Activated T-cell treated with anti-CD3 and anti-CD28 coated beads, Interleukin-2, amount 50 U/mL, for 72 hours (primary cell): ENCODE data around the gene KCNA10. TPM values are rescaled to one million over a fixed set of nuclear protein-coding genes. Genes with fewer than 3 reads are reported as not detected.

Experiments used
- ATAC-seq, 2 donors: fragments of 150-1000 bp; cut with Tn5 transposase; replicated peaks in 1 of 2; 2 replicates each; pipeline ENCODE4 v1.10.0; 2021; ENCODE audit warnings: moderate library complexity in 2 of 2, mild to moderate bottlenecking in 1 of 2
- DNase-seq, 2 donors: peaks; one replicate each; pipeline ENCODE4 v3.0.0; 2021 to 2022; ENCODE audit warnings: mixed read lengths in 1 of 2
- H3K27ac Mint-ChIP-seq: one replicate; pipeline ENCODE4 v1.8.0; 2022; ENCODE audit warnings: mild to moderate bottlenecking, moderate library complexity, mixed read lengths
- H3K27me3 Mint-ChIP-seq: one replicate; pipeline ENCODE4 v1.8.0; 2022; ENCODE audit warnings: low read depth, mixed read lengths
- H3K36me3 Mint-ChIP-seq, 2 donors: one replicate each; pipeline ENCODE4 v1.8.0; 2022; ENCODE audit warnings: mixed read lengths in 2 of 2, mild to moderate bottlenecking in 1 of 2; ENCODE audit not compliant: insufficient read depth in 2 of 2
- H3K4me1 Mint-ChIP-seq: one replicate; pipeline ENCODE4 v1.8.0; 2022; ENCODE audit warnings: low read depth, mixed read lengths
- H3K4me3 Mint-ChIP-seq, 2 donors: one replicate each; pipeline ENCODE4 v1.8.0; 2022; ENCODE audit warnings: mild to moderate bottlenecking in 2 of 2, mixed read lengths in 2 of 2, moderate library complexity in 2 of 2
- H3K9me3 Mint-ChIP-seq, 2 donors: one replicate each; pipeline ENCODE4 v1.8.0; 2022; ENCODE audit warnings: mixed read lengths in 2 of 2
- total RNA-seq, 2 donors: library from RNA; stranded (reverse); gene quantifications; one replicate each; pipeline ENCODE4 v1.2.3, GENCODE V29; 2022

Gene KCNA10
- total RNA-seq, 2 donors from 2014 or later: not detected

- Mint-ChIP-seq H3K4me1 (peaks cover 16% of the 10 kb centered on the region), H3K36me3 (no peaks in the 10 kb centered on the region), H3K27ac (peak overlapping the region; percentile 21), H3K4me3 (no peak overlapping the region), H3K27me3 (peaks cover 18% of the 10 kb centered on the region), H3K9me3 (no peaks in the 10 kb centered on the region)
- DNase-seq (no peak), ATAC-seq (peak; percentile 95)
These were observed 41.9 kb downstream of the KCNA10 start for GRCh38 chr1:110477041-110477440.

GRCh38 chr1:110476028-110476765, 42.8 kb downstream of the KCNA10 start:
- peaks cover 16% of the 10 kb centered on the region for H3K4me1 Mint-ChIP-seq
- peaks cover 18% of the 10 kb centered on the region for H3K27me3 Mint-ChIP-seq
- DNase-seq (no peak), ATAC-seq (no peak)
- H3K36me3 Mint-ChIP-seq: no peaks in the 10 kb centered on the region
- no peak overlapping the region for H3K4me3 Mint-ChIP-seq
- peak overlapping the region; percentile 21 for H3K27ac Mint-ChIP-seq
- no peaks in the 10 kb centered on the region for H3K9me3 Mint-ChIP-seq

- H3K36me3 Mint-ChIP-seq: no peaks in the 10 kb centered on the region
- no peak for ATAC-seq
These were observed 43.5 kb downstream of the KCNA10 start for GRCh38 chr1:110475362-110476027.

DNA sequence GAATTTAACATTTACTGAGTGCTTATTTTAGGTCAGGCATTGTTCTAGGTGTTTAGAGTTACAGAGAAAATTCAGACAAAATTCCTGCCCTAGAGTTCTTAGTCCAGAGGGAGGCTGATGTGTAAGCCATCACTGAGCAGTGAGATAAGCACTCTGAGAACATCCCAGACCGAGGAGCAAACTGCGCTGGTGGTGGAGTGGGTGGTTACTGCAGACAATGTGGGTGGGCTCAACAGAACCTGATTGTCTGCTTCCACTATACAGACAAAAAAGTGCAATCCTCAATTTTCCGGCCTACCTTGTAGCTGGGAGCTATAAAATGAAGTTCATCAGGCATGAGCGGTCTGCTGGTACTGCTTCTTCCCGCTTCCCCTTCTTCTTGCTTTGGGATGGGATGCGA, 44.5 kb downstream of the KCNA10 start:
- Mint-ChIP-seq H3K4me3 (no peak overlapping the region), H3K4me1 (peaks cover 16% of the 10 kb centered on the region), H3K9me3 (no peaks in the 10 kb centered on the region), H3K27ac (no peak overlapping the region), H3K36me3 (no peaks in the 10 kb centered on the region), H3K27me3 (peaks cover 18% of the 10 kb centered on the region)
- ATAC-seq: no peak
- DNase-seq: no peak

More at GRCh38 chr1:110475362-110476027, 43.5 kb downstream of the KCNA10 start:
- Mint-ChIP-seq H3K27me3 (peaks cover 18% of the 10 kb centered on the region), H3K4me3 (no peak overlapping the region), H3K4me1 (peaks cover 16% of the 10 kb centered on the region), H3K27ac (no peak overlapping the region), H3K9me3 (no peaks in the 10 kb centered on the region)
- DNase-seq: no peak

GRCh38 chr1:110472546-110472945, 46.4 kb downstream of the KCNA10 start:
- Mint-ChIP-seq H3K27ac (no peak overlapping the region), H3K4me1 (peaks cover 11% of the 10 kb centered on the region), H3K36me3 (no peaks in the 10 kb centered on the region), H3K4me3 (no peak overlapping the region), H3K9me3 (no peaks in the 10 kb centered on the region), H3K27me3 (peaks cover 18% of the 10 kb centered on the region)
- ATAC-seq (no peak), DNase-seq (no peak)

GRCh38 chr1:110471131-110471530, 47.8 kb downstream of the KCNA10 start:
- Mint-ChIP-seq H3K27me3 (peaks cover 12% of the 10 kb centered on the region), H3K4me1 (no peaks in the 10 kb centered on the region), H3K9me3 (no peaks in the 10 kb centered on the region), H3K27ac (no peak overlapping the region), H3K4me3 (no peak overlapping the region), H3K36me3 (no peaks in the 10 kb centered on the region)
- ATAC-seq (no peak), DNase-seq (no peak)

Other genes starting within 250 kb of the KCNA10 start
- gene RBM15, start 179.8 kb downstream of the KCNA10 start, total RNA-seq: 10 to 100 TPM; 75.0 to 77.8 TPM
- gene SLC16A4, start 128.1 kb downstream of the KCNA10 start, total RNA-seq: under 1 TPM; 0.44 to 0.58 TPM
- gene LAMTOR5, start 111.5 kb downstream of the KCNA10 start, total RNA-seq: 100 to 1,000 TPM in 1 of 2 donors, 10 to 100 TPM in 1; 89.2 to 101 TPM
- under 1 TPM in 1 of 2 donors, not detected in 1; 0.17 TPM for gene PROK1, start 68.0 kb downstream of the KCNA10 start, total RNA-seq
- 1 to 10 TPM in 1 of 2 donors, under 1 TPM in 1; 0.46 to 2.4 TPM for gene KCNA2, start 87.2 kb upstream of the KCNA10 start, total RNA-seq
- gene KCNA3, start 155.8 kb upstream of the KCNA10 start, total RNA-seq: 10 to 100 TPM; 23.5 to 48.3 TPM